Effector CD8-positive, alpha-beta T cell (primary cell): ENCODE measurements around the gene HNRNPLL.
"Not testable (repeated sequence)": the region's sequence is repeated elsewhere in the genome, so short reads cannot be mapped to it uniquely, and the experiment has no call there.

ENCODE experiments used
- DNase-seq: peaks from one replicate; lab custom pipeline; 2025; lab: John Stamatoyannopoulos, UW

Gene HNRNPLL

DNA sequence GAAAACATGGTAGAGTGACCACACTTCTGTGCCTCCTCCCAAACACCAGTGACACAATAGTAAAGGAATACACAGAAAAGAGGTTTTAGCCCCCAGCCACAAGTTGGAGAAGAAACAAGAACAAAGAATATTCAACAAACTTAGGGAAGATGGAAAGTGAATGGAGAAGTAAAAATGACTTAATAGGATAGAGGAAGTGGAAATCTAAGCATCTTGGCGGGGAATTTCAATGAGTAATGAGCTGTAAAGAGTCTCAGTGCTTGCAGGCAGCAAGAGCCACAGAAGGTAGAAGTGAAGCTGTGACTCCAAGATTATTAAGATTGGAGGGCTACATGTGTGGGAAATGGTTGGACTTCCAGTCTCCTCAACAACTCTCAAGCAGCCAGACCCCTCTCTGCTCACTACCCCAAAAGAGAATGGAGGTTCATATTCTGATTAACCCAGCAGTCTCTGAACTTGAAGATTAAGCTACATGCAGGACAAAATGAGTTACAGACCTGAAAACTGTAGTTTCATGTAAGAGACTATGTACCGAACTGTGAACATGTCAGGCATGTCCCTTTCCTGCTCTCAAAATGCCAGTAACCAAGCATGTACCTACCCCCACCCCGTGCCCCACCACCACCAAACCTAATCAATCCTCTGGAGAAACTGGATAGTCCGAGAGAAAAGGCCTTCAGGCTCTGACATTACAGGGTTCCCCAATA is 16.9 kb upstream of the HNRNPLL start:
- DNase-seq = no peak

GRCh38 chr2:38617301-38617700 is 14.6 kb upstream of the HNRNPLL start:
- no peak for DNase-seq

- no peak for DNase-seq
These were observed 12.5 kb upstream of the HNRNPLL start for GRCh38 chr2:38615237-38615636.

GRCh38 chr2:38613849-38614213 is 11.1 kb upstream of the HNRNPLL start:
- no peak for DNase-seq

- no peak for DNase-seq
These were observed 10.6 kb upstream of the HNRNPLL start for GRCh38 chr2:38613126-38613848.

- no peak for DNase-seq
These were observed 8.4 kb upstream of the HNRNPLL start for GRCh38 chr2:38610851-38611801.

GRCh38 chr2:38609246-38609645 is 6.5 kb upstream of the HNRNPLL start:
- not testable (repeated sequence) for DNase-seq

DNA sequence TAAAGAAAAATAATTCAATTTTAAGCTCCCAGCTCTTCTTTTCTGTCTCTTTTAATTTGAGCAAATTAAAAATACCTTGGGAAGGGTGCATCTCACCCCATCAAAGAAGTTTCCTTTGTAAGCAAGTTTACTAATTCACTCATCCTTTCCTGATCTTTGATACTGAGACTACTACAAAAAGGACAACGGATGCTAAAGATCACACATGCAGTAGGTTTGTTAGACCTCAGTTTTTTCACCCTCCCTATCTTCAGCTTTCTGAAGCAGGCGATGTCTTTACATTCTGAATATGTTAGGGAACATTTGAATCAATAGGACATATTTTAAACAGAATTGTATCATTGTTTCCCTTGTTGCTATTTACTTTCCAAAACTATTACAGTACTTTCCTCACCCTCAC is 6.0 kb upstream of the HNRNPLL start:
- no peak for DNase-seq

DNA sequence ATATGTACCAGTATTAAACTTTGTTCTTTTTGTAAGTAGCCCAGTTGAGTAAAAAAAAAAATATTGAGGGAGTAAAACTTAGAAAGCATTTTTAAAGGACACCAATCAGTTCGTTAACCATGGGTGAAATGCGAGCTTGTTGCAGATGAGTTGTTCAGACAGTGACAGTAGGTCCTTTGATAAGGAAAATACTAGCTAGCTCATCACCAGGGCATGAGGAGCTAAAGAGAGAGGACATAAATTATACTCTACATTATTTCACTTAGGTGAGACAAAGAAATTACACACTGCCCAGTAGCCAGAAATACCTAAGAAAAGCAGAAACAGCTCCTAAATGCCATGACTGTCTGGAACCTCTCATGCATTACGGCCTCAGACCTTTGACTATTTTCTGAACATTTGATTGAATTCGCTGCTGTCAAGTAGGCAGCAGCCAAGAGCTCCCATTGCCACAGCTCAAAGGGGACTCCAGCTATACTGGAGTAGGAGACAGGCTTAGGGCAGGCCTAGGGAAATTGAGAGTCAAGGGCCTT is 2.6 kb upstream of the HNRNPLL start:
- no peak for DNase-seq

GRCh38 chr2:38603402-38604290 is 918 bp upstream of the HNRNPLL start:
- DNase-seq = peak; percentile 53

GRCh38 chr2:38602136-38602731 is 494 bp downstream of the HNRNPLL start:
- DNase-seq = no peak

- DNase-seq = no peak
These were observed 1.1 kb downstream of the HNRNPLL start for GRCh38 chr2:38601463-38602135.

DNA sequence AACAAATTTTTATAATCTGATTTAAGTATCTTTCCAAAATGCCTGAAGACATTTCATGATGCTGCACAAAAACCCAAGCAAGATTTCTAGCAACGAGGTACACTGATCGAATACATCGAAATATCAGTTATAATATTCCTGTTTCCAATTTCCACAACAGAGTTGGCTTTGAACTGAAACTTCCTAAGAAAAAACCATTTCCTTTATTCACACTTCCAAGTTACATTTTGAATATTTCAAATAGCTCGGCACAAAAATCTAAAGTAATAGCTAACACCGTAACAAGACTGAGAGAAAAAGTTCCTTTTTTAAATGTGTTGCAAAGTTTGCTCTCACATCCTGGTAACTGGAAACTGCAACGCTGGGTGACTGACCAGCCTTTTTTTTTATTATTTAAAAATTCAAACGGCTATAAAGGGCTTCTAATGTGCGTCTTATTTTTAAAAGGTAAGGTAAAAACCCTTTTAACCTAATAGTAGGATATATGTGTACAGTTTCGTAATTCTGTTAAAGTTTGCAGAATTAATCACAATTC is 1.7 kb downstream of the HNRNPLL start:
- DNase-seq = no peak

DNA sequence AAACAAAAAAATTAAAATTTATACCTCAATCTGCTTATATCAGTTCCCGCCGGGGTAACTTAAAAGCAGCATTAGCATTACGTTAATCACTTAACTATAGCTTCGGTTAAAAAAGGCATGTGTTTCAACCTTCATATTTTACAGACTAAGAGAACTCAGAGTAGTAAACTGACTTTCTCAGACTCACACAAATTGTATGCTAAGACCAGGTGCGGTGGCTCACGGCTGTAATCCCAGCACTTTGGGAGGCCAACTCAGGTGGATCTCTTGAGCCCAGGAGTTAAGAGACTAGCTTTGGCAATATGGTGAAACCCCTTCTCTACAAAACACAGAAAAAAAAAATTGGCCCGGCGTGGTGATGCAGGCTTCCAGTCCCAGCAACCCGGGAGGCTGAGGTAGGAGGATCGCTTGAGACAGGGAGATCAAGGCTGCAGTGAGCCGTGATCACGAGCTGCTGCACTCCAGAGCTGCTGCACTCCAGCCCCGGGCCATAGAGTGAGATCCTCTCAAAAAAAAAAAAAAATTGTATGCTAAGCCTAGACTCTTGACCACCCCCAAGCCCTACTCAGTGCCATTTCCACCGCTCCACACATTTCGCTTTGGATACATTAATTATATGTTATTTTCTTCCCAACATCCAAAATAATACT is 2.4 kb downstream of the HNRNPLL start:
- no peak for DNase-seq

- DNase-seq = no peak
These were observed 3.0 kb downstream of the HNRNPLL start for GRCh38 chr2:38599706-38600105.

DNA sequence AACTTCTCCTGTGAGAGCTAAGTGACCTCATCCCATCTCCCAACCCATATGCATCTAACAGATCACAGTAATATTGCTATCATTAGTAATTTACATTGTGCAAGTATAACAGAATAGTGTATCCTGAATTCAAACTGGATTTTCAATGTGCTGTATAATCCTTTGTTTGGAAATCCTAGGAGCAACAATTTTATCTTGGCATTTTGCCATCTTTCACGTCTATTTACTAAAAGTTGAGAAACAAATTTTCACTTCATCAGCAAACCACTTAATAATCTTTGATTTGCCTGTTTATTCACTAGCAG is 3.8 kb downstream of the HNRNPLL start:
- DNase-seq = no peak

DNA sequence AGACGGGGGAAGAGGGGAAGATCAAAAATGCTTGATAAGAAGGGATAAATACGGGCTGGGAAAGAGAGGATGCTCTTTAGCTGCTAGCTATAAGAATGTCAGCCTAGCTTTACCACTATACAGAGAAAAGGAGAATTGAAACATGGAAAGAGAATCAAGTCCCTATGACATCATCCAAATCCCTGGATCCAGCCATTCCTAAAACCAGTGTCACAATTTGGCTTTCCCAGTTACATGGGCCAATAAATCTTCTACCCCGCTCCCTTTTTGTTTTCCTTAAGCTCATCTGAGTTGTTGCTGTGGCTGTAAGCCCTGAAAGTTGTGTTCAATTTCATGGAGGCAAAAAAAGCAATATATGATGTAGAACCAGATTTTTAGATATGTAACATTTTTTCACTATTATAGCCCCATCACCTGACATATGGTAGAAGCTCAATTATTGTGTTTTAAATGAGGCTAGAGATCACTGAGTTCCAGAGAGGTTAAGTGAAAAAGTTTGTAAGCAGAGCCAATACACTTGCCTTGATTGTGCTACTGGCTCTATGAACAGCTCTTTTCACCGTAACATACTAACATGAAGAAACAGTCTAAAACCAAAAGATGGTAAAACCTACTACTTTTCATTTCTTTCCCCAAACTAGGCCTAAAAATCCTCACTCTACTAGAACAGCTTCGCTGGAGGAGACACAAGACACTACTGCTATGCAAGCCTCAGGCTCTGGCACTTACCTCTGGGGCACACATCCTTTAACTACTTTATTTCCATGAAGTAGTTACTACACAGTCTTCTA is 4.3 kb downstream of the HNRNPLL start:
- DNase-seq = no peak

DNA sequence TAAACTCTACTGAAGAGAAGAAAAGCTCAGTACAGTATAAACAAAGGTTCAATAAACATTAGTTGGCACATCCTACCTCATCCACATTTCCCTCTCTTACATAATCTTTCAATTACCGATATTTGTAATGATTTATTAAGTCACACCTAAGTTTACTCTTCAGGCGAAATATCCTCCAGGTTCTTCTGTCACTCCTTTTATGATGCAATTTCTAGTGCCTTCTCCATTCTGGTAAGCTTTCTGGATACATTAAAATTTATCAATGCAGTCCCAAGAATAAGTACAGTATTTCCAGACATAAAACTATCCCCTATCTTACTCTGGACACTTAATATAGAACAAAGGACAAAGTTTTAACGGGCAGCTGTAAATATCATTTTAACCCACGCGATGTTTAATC is 5.6 kb downstream of the HNRNPLL start:
- no peak for DNase-seq

DNA sequence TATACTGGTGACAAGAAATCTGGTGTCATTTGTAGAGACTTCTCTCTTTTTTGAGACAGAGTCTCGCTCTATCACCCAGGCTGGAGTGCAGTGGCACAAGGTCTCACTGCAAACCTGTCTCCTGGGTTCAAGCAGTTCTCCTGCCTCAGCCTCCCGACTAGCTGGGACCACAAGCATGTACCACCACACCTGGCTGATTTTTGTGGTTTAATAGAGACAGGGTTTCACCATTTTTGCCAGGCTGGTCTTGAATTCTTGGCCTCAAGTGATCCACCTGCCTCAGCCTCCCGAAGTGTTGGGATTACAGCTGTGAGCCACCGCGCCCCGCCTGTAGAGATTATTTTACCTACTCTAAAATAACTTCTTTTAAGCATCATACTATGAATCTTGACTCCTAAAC is 6.5 kb downstream of the HNRNPLL start:
- no peak for DNase-seq
